Stomach smooth muscle (tissue), 2 donors: ENCODE results near the gene PNLIPRP2.

Experiments used
- H3K27ac ChIP-seq: one replicate; pipeline ENCODE4 v1.7.0; 2013; ENCODE audit warnings: mild to moderate bottlenecking, low read length, inconsistent platforms
- H3K27me3 ChIP-seq, 2 donors: one replicate each; pipeline ENCODE4 v1.7.0; 2013; ENCODE audit warnings: low read length in 2 of 2; ENCODE audit not compliant: insufficient read depth in 2 of 2, control insufficient read depth in 1 of 2
- H3K36me3 ChIP-seq, 2 donors: one replicate each; pipeline ENCODE4 v1.7.0; 2013; ENCODE audit warnings: low read length in 2 of 2; ENCODE audit not compliant: control insufficient read depth in 2 of 2, insufficient read depth in 2 of 2
- H3K4me1 ChIP-seq: one replicate; pipeline ENCODE4 v1.7.0; 2013; ENCODE audit warnings: low read length; ENCODE audit not compliant: control insufficient read depth, insufficient read depth
- H3K4me3 ChIP-seq, 2 donors: one replicate each; pipeline ENCODE4 v1.7.0; 2013; ENCODE audit warnings: low read length in 2 of 2
- H3K9ac ChIP-seq, 2 donors: one replicate each; pipeline ENCODE4 v1.7.0; 2013; ENCODE audit warnings: low read length in 2 of 2, mild to moderate bottlenecking in 1 of 2
- H3K9me3 ChIP-seq, 2 donors: one replicate each; pipeline ENCODE4 v1.7.0; 2013; ENCODE audit warnings: low read length in 2 of 2; ENCODE audit not compliant: control insufficient read depth in 2 of 2
- donor health status: healthy.
- donor health status: Pancreatic carcinoma.

PNLIPRP2 gene

GRCh38 chr10:116620423-116621400 lies at the start of gene PNLIPRP2:
Gene PNLIPRP2 (plus strand): TSS chr10:116620953.
- H3K27ac ChIP-seq, result no peak within 1 kb of the TSS
- H3K36me3 ChIP-seq, result no peaks in the 10 kb centered on the region
- peaks cover 0 to 2% of the 10 kb centered on the region in 2 donors for H3K27me3 ChIP-seq
- no peaks in the 10 kb centered on the region for H3K9me3 ChIP-seq
- no peaks in the 10 kb centered on the region for H3K4me1 ChIP-seq
- H3K9ac ChIP-seq, result no peak within 1 kb of the TSS
- no peak within 1 kb of the TSS for H3K4me3 ChIP-seq

- no peaks in the 10 kb centered on the region for H3K27me3 ChIP-seq
- H3K36me3 ChIP-seq, result no peaks in the 10 kb centered on the region
- H3K4me3 ChIP-seq, result no peak overlapping the region
These were observed 46.0 kb upstream of the PNLIPRP2 start for GRCh38 chr10:116574797-116575196.

GRCh38 chr10:116587878-116588591 lies 32.7 kb upstream of the PNLIPRP2 start:
- Histone ChIP-seq H3K27ac (no peak overlapping the region), H3K4me3 (no peak overlapping the region), H3K9ac (no peak overlapping the region), H3K4me1 (no peaks in the 10 kb centered on the region), H3K36me3 (no peaks in the 10 kb centered on the region), H3K9me3 (peaks cover 0 to 8% of the 10 kb centered on the region in 2 donors), H3K27me3 (no peaks in the 10 kb centered on the region)

More at GRCh38 chr10:116574797-116575196, 46.0 kb upstream of the PNLIPRP2 start:
- no peak overlapping the region for H3K27ac ChIP-seq
- no peaks in the 10 kb centered on the region for H3K4me1 ChIP-seq
- no peak overlapping the region for H3K9ac ChIP-seq
- peaks cover 0 to 3% of the 10 kb centered on the region in 2 donors for H3K9me3 ChIP-seq

GRCh38 chr10:116588995-116589394 lies 31.8 kb upstream of the PNLIPRP2 start:
- H3K4me3 ChIP-seq, result no peak overlapping the region
- H3K4me1 ChIP-seq, result no peaks in the 10 kb centered on the region
- H3K36me3 ChIP-seq, result no peaks in the 10 kb centered on the region
- H3K9me3 ChIP-seq, result peaks cover 0 to 8% of the 10 kb centered on the region in 2 donors
- H3K27ac ChIP-seq, result no peak overlapping the region
- H3K9ac ChIP-seq, result no peak overlapping the region
- no peaks in the 10 kb centered on the region for H3K27me3 ChIP-seq

- Histone ChIP-seq H3K4me3 (no peak overlapping the region), H3K36me3 (no peaks in the 10 kb centered on the region), H3K27ac (no peak overlapping the region), H3K4me1 (no peaks in the 10 kb centered on the region), H3K9ac (no peak overlapping the region), H3K9me3 (peaks cover 0 to 8% of the 10 kb centered on the region in 2 donors), H3K27me3 (no peaks in the 10 kb centered on the region)
These were observed 30.8 kb upstream of the PNLIPRP2 start for GRCh38 chr10:116589926-116590325.

- no peak within 1 kb of the TSS for H3K4me3 ChIP-seq
- H3K9me3 ChIP-seq, result peaks cover 0 to 8% of the 10 kb centered on the region in 2 donors
- H3K27ac ChIP-seq, result no peak within 1 kb of the TSS
- H3K36me3 ChIP-seq, result no peaks in the 10 kb centered on the region
- no peak within 1 kb of the TSS for H3K9ac ChIP-seq
- H3K27me3 ChIP-seq, result no peaks in the 10 kb centered on the region
- no peaks in the 10 kb centered on the region for H3K4me1 ChIP-seq
These were observed 29.9 kb upstream of the PNLIPRP2 start, which contains the start of gene PNLIPRP1 for GRCh38 chr10:116590590-116591444. Gene PNLIPRP1 (plus strand): TSS chr10:116590959. CDS start chr10:116591130, 171 bp downstream.

GRCh38 chr10:116593139-116593740 lies 27.5 kb upstream of the PNLIPRP2 start:
- Histone ChIP-seq H3K36me3 (no peaks in the 10 kb centered on the region), H3K27ac (no peak overlapping the region), H3K27me3 (peaks cover 0 to 4% of the 10 kb centered on the region in 2 donors), H3K9me3 (peaks cover 0 to 8% of the 10 kb centered on the region in 2 donors), H3K4me1 (no peaks in the 10 kb centered on the region), H3K9ac (no peak overlapping the region), H3K4me3 (no peak overlapping the region)

- no peaks in the 10 kb centered on the region for H3K36me3 ChIP-seq
- H3K27ac ChIP-seq, result no peak overlapping the region
- H3K4me1 ChIP-seq, result no peaks in the 10 kb centered on the region
- no peaks in the 10 kb centered on the region for H3K9me3 ChIP-seq
- H3K4me3 ChIP-seq, result no peak overlapping the region
- H3K27me3 ChIP-seq, result peaks cover 0 to 6% of the 10 kb centered on the region in 2 donors
- H3K9ac ChIP-seq, result no peak overlapping the region
These were observed 26.2 kb upstream of the PNLIPRP2 start for GRCh38 chr10:116594525-116595035.

GRCh38 chr10:116596062-116596461 lies 24.7 kb upstream of the PNLIPRP2 start:
- Histone ChIP-seq H3K4me3 (no peak overlapping the region), H3K27ac (no peak overlapping the region), H3K27me3 (peaks cover 0 to 6% of the 10 kb centered on the region in 2 donors), H3K9me3 (no peaks in the 10 kb centered on the region), H3K9ac (no peak overlapping the region), H3K36me3 (no peaks in the 10 kb centered on the region), H3K4me1 (no peaks in the 10 kb centered on the region)
